Activated CD4-positive, alpha-beta T cell treated with anti-CD3 and anti-CD28 coated beads for 36 hours (primary cell): ENCODE measurements around the gene NPAS2. TPM values are rescaled to one million over a fixed set of nuclear protein-coding genes. Genes with fewer than 3 reads are reported as not detected.

Experiments used
- ATAC-seq: fragments of 200-7000 bp; cut with Tn5 transposase; one replicate; pipeline ENCODE4 v1.10.0; 2021; ENCODE audit warnings: mild to moderate bottlenecking, moderate library complexity
- CTCF ChIA-PET: fragments of 350-600 bp; sonication (Branson Sonifier 250); formaldehyde crosslinking; loops from one replicate; lab custom pipeline; 2021; ENCODE audit warnings: antibody characterized with exemption; lab: Charles Lee
- POLR2A ChIA-PET: fragments of 350-600 bp; sonication (Branson Sonifier 250); formaldehyde crosslinking; loops from one replicate; lab custom pipeline; 2021; ENCODE audit warnings: antibody characterized with exemption, inconsistent platforms; lab: Charles Lee
- DNase-seq: peaks from one replicate; pipeline ENCODE4 v3.0.0-alpha.2; 2020
- H3K27ac Mint-ChIP-seq: one replicate; pipeline ENCODE4 v1.8.0; 2021; ENCODE audit warnings: mixed read lengths
- H3K27me3 Mint-ChIP-seq: one replicate; pipeline ENCODE4 v1.8.0; 2021; ENCODE audit warnings: mixed read lengths
- H3K36me3 Mint-ChIP-seq: one replicate; pipeline ENCODE4 v1.8.0; 2021; ENCODE audit warnings: low read depth, mixed read lengths
- H3K4me1 Mint-ChIP-seq: one replicate; pipeline ENCODE4 v1.8.0; 2021; ENCODE audit warnings: mixed read lengths
- H3K4me3 Mint-ChIP-seq: one replicate; pipeline ENCODE4 v1.8.0; 2021; ENCODE audit warnings: mild to moderate bottlenecking, moderate library complexity, mixed read lengths
- H3K9me3 Mint-ChIP-seq: one replicate; pipeline ENCODE4 v1.8.0; 2021; ENCODE audit warnings: low read depth, mixed read lengths
- intact Hi-C, 2 experiments: fragments of 100-400 bp; cut with DNase I in 1 of 2; cut with micrococcal nuclease in 1 of 2; formaldehyde crosslinking; loops; one replicate each; pipeline versions ENCODE4 v1.14.2 to v1.15.1; 2022 to 2024; cut with DNase I, micrococcal nuclease
- total RNA-seq, 2 experiments: library from RNA; stranded (reverse); gene quantifications; one replicate each; pipeline ENCODE4 v1.2.3, GENCODE V29; 2021

Gene NPAS2
- total RNA-seq, 2 experiments from 2014 or later = 7.7 to 12.0 TPM

- Mint-ChIP-seq H3K4me1 (peaks cover 7% of the 10 kb centered on the region), H3K27me3 (no peaks in the 10 kb centered on the region), H3K4me3 (no peak overlapping the region), H3K9me3 (no peaks in the 10 kb centered on the region), H3K27ac (no peak overlapping the region), H3K36me3 (no peaks in the 10 kb centered on the region)
- ATAC-seq (no peak), DNase-seq (no peak)
- intact Hi-C loops = no loop called here
- ChIA-PET CTCF (interaction anchor here (0.7 kb wide), 1 partner anchor 457 kb away, joined by 3 read pairs; no protein-coding TSS in a partner anchor), POLR2A (no interaction called here)
Measured at GRCh38 chr2:100857341-100857740, 37.4 kb downstream of the NPAS2 start.

- DNase-seq = no peak
- ChIA-PET POLR2A (no interaction called here), CTCF (no interaction called here)
- peak; percentile 19 for ATAC-seq
- H3K27ac Mint-ChIP-seq = no peak overlapping the region
- peaks cover 7% of the 10 kb centered on the region for H3K4me1 Mint-ChIP-seq
- H3K4me3 Mint-ChIP-seq = no peak overlapping the region
- no peaks in the 10 kb centered on the region for H3K27me3 Mint-ChIP-seq
- intact Hi-C loops = no loop called here
- no peaks in the 10 kb centered on the region for H3K9me3 Mint-ChIP-seq
- H3K36me3 Mint-ChIP-seq = no peaks in the 10 kb centered on the region
Measured at GRCh38 chr2:100857915-100858314, 38.0 kb downstream of the NPAS2 start.

- intact Hi-C loops = no loop called here
- Mint-ChIP-seq H3K36me3 (no peaks in the 10 kb centered on the region), H3K9me3 (no peaks in the 10 kb centered on the region), H3K27ac (no peak overlapping the region), H3K27me3 (no peaks in the 10 kb centered on the region), H3K4me3 (no peak overlapping the region), H3K4me1 (peaks cover 7% of the 10 kb centered on the region)
- DNase-seq (no peak), ATAC-seq (no peak)
- ChIA-PET POLR2A (no interaction called here), CTCF (interaction anchor here (0.6 to 1.0 kb wide), 3 partner anchors 16 to 65 kb away, joined by 3 to 4 read pairs (median 3); no protein-coding TSS in a partner anchor)
Measured at GRCh38 chr2:100859902-100860301, 40.0 kb downstream of the NPAS2 start.

GRCh38 chr2:100861340-100861739 lies 41.4 kb downstream of the NPAS2 start:
- POLR2A ChIA-PET = no interaction called here
- H3K27me3 Mint-ChIP-seq = no peaks in the 10 kb centered on the region

GRCh38 chr2:100862081-100862480 lies 42.1 kb downstream of the NPAS2 start:
- peaks cover 7% of the 10 kb centered on the region for H3K4me1 Mint-ChIP-seq
- ATAC-seq (no peak), DNase-seq (no peak)
- peaks cover 5% of the 10 kb centered on the region for H3K36me3 Mint-ChIP-seq
- peaks cover 7% of the 10 kb centered on the region for H3K9me3 Mint-ChIP-seq
- ChIA-PET POLR2A (no interaction called here), CTCF (interaction anchor here (0.8 to 1.0 kb wide), 2 partner anchors 58 to 91 kb away, joined by 3 read pairs; no protein-coding TSS in a partner anchor)
- H3K4me3 Mint-ChIP-seq = no peak overlapping the region
- H3K27me3 Mint-ChIP-seq = no peaks in the 10 kb centered on the region
- intact Hi-C loops = no loop called here
- peak overlapping the region; percentile 15 for H3K27ac Mint-ChIP-seq

More at GRCh38 chr2:100861340-100861739, 41.4 kb downstream of the NPAS2 start:
- no peak for ATAC-seq
- no peak overlapping the region for H3K27ac Mint-ChIP-seq
- peaks cover 1% of the 10 kb centered on the region for H3K36me3 Mint-ChIP-seq
- CTCF ChIA-PET = no interaction called here
- no peak overlapping the region for H3K4me3 Mint-ChIP-seq
- no peaks in the 10 kb centered on the region for H3K9me3 Mint-ChIP-seq
- H3K4me1 Mint-ChIP-seq = peaks cover 7% of the 10 kb centered on the region
- DNase-seq = no peak
- intact Hi-C loops = no loop called here

GRCh38 chr2:100865816-100866460 lies 46.0 kb downstream of the NPAS2 start:
- peaks cover 4% of the 10 kb centered on the region for H3K4me1 Mint-ChIP-seq
- no peaks in the 10 kb centered on the region for H3K27me3 Mint-ChIP-seq
- POLR2A ChIA-PET = no interaction called here
- H3K4me3 Mint-ChIP-seq = no peak overlapping the region
- ATAC-seq (peak; percentile 74), DNase-seq (no peak)
- CTCF ChIA-PET = interaction anchor here (0.7 kb wide), 1 partner anchor 132 kb away, joined by 4 read pairs; no protein-coding TSS in a partner anchor
- peaks cover 18% of the 10 kb centered on the region for H3K9me3 Mint-ChIP-seq
- H3K27ac Mint-ChIP-seq = no peak overlapping the region
- intact Hi-C loops = no loop called here
- peaks cover 5% of the 10 kb centered on the region for H3K36me3 Mint-ChIP-seq

GRCh38 chr2:100868083-100868482 lies 48.1 kb downstream of the NPAS2 start:
- Mint-ChIP-seq H3K27me3 (no peaks in the 10 kb centered on the region), H3K27ac (no peak overlapping the region), H3K4me1 (peaks cover 4% of the 10 kb centered on the region), H3K36me3 (peaks cover 5% of the 10 kb centered on the region), H3K4me3 (no peak overlapping the region), H3K9me3 (peaks cover 18% of the 10 kb centered on the region)
- intact Hi-C loops = no loop called here
- DNase-seq = no peak
- ChIA-PET CTCF (no interaction called here), POLR2A (no interaction called here)
- ATAC-seq = no peak

- intact Hi-C loops = no loop called here
- Mint-ChIP-seq H3K27ac (no peak overlapping the region), H3K4me1 (peaks cover 4% of the 10 kb centered on the region), H3K9me3 (peaks cover 18% of the 10 kb centered on the region), H3K4me3 (no peak overlapping the region), H3K36me3 (peaks cover 5% of the 10 kb centered on the region), H3K27me3 (no peaks in the 10 kb centered on the region)
- ATAC-seq (no peak), DNase-seq (no peak)
- CTCF ChIA-PET = no interaction called here
- POLR2A ChIA-PET = no interaction called here
Measured at GRCh38 chr2:100869120-100869519, 49.2 kb downstream of the NPAS2 start.

- peaks cover 18% of the 10 kb centered on the region for H3K9me3 Mint-ChIP-seq
- no peak overlapping the region for H3K4me3 Mint-ChIP-seq
- peaks cover 5% of the 10 kb centered on the region for H3K36me3 Mint-ChIP-seq
- CTCF ChIA-PET = interaction anchor here (1.3 kb wide), 1 partner anchor 68 kb away, joined by 3 read pairs; no protein-coding TSS in a partner anchor
- ATAC-seq (no peak), DNase-seq (no peak)
- POLR2A ChIA-PET = no interaction called here
- peaks cover 9% of the 10 kb centered on the region for H3K4me1 Mint-ChIP-seq
- intact Hi-C loops = no loop called here
- no peak overlapping the region for H3K27ac Mint-ChIP-seq
- H3K27me3 Mint-ChIP-seq = no peaks in the 10 kb centered on the region
Measured at GRCh38 chr2:100870652-100871531, 51.0 kb downstream of the NPAS2 start.

- no peaks in the 10 kb centered on the region for H3K36me3 Mint-ChIP-seq
- CTCF ChIA-PET = interaction anchor here (0.6 to 1.3 kb wide), 2 partner anchors 15 to 214 kb away, joined by 3 to 4 read pairs; no protein-coding TSS in a partner anchor
- H3K9me3 Mint-ChIP-seq = no peaks in the 10 kb centered on the region
- DNase-seq = peak; percentile 25
- POLR2A ChIA-PET = interaction anchor here (0.6 kb wide), 1 partner anchor 14 kb away, joined by 4 read pairs; no protein-coding TSS in a partner anchor
- H3K27me3 Mint-ChIP-seq = no peaks in the 10 kb centered on the region
- H3K27ac Mint-ChIP-seq = peak overlapping the region; percentile 51
- intact Hi-C loops = no loop called here
- no peak overlapping the region for H3K4me3 Mint-ChIP-seq
- peaks cover 23% of the 10 kb centered on the region for H3K4me1 Mint-ChIP-seq
- ATAC-seq = peak; percentile 70
Measured at GRCh38 chr2:100875516-100876230, 55.7 kb downstream of the NPAS2 start.
